ENCODE data around the gene RWDD2A.

The RWDD2A gene

GRCh38 chr6:83192871-83193746 lies at the start of gene RWDD2A, which contains the start of gene PGM3:
RWDD2A (plus strand) TSS chr6:83193357; CDS start chr6:83194452, 1,095 bp downstream.
PGM3 (minus strand) TSS chr6:83193265; CDS start chr6:83191012, 2,253 bp downstream.
- peak; percentile 52 for DNase-seq (ENCODE audit: low read depth)
- peak within 1 kb of the TSS; percentile 90 for H3K4me3 ChIP-seq (ENCODE audit: low read length)
- TF ChIP-seq CTCF (conservative IDR thresholded peaks at IDR 0.05; ENCODE audit: low read depth, low read length), result no peak

GRCh38 chr6:83151114-83151513 lies 42.0 kb upstream of the RWDD2A start:
- DNase-seq (ENCODE audit: low read depth), result no peak
- no peak for TF ChIP-seq CTCF (conservative IDR thresholded peaks at IDR 0.05; ENCODE audit: low read depth, low read length)
- no peak overlapping the region for H3K4me3 ChIP-seq (ENCODE audit: low read length)

- no peak for DNase-seq (ENCODE audit: low read depth)
- no peak overlapping the region for H3K4me3 ChIP-seq (ENCODE audit: low read length)
- TF ChIP-seq CTCF (conservative IDR thresholded peaks at IDR 0.05; ENCODE audit: low read depth, low read length), result no peak
These were observed 40.2 kb upstream of the RWDD2A start for GRCh38 chr6:83152913-83153312.

- H3K4me3 ChIP-seq (ENCODE audit: low read length), result no peak overlapping the region
- no peak for DNase-seq (ENCODE audit: low read depth)
- no peak for TF ChIP-seq CTCF (conservative IDR thresholded peaks at IDR 0.05; ENCODE audit: low read depth, low read length)
These were observed 39.2 kb upstream of the RWDD2A start for GRCh38 chr6:83153883-83154521.

GRCh38 chr6:83155794-83156193 lies 37.4 kb upstream of the RWDD2A start:
- no peak for TF ChIP-seq CTCF (conservative IDR thresholded peaks at IDR 0.05; ENCODE audit: low read depth, low read length)
- peak; percentile 22 for DNase-seq (ENCODE audit: low read depth)
- H3K4me3 ChIP-seq (ENCODE audit: low read length), result no peak overlapping the region

- no peak overlapping the region for H3K4me3 ChIP-seq (ENCODE audit: low read length)
- TF ChIP-seq CTCF (conservative IDR thresholded peaks at IDR 0.05; ENCODE audit: low read depth, low read length), result no peak
- DNase-seq (ENCODE audit: low read depth), result no peak
These were observed 33.0 kb upstream of the RWDD2A start for GRCh38 chr6:83160167-83160566.

Data from retinal pigment epithelial cell (primary cell).